ENCODE data around the gene KRTAP10-2.

The KRTAP10-2 gene

GRCh38 chr21:44527983-44528633 is 23.2 kb downstream of the KRTAP10-2 start:
- TF ChIP-seq TAF1 (IDR thresholded peaks at IDR 0.05; ENCODE audit: borderline replicate concordance, insufficient read depth, low read length) = no peak
- no peak for TF ChIP-seq REST (IDR thresholded peaks at IDR 0.05; ENCODE audit: insufficient read depth in 1 of 2, low read depth in 2 of 2, low read length in 2 of 2)
- TF ChIP-seq POLR2AphosphoS5 (IDR thresholded peaks at IDR 0.05; ENCODE audit: low read depth, low read length) = no peak
- no peak for TF ChIP-seq FOXP2 (optimal IDR thresholded peaks at IDR 0.05; ENCODE audit: borderline replicate concordance, extremely low read depth, extremely low read length, insufficient read depth)
- TF ChIP-seq SIN3A (IDR thresholded peaks at IDR 0.05; ENCODE audit: borderline replicate concordance, insufficient read depth, low read length) = no peak

GRCh38 chr21:44527156-44527982 is 23.9 kb downstream of the KRTAP10-2 start:
- no peak for TF ChIP-seq SIN3A (IDR thresholded peaks at IDR 0.05; ENCODE audit: borderline replicate concordance, insufficient read depth, low read length)
- TF ChIP-seq FOXP2 (optimal IDR thresholded peaks at IDR 0.05; ENCODE audit: borderline replicate concordance, extremely low read depth, extremely low read length, insufficient read depth) = no peak
- no peak for TF ChIP-seq TAF1 (IDR thresholded peaks at IDR 0.05; ENCODE audit: borderline replicate concordance, insufficient read depth, low read length)
- no peak for TF ChIP-seq POLR2AphosphoS5 (IDR thresholded peaks at IDR 0.05; ENCODE audit: low read depth, low read length)

GRCh38 chr21:44526096-44526997 is 25.0 kb downstream of the KRTAP10-2 start:
- no peak for TF ChIP-seq SIN3A (IDR thresholded peaks at IDR 0.05; ENCODE audit: borderline replicate concordance, insufficient read depth, low read length)

- TF ChIP-seq REST (IDR thresholded peaks at IDR 0.05; ENCODE audit: insufficient read depth in 1 of 2, low read depth in 2 of 2, low read length in 2 of 2) (no peak), TAF1 (IDR thresholded peaks at IDR 0.05; ENCODE audit: borderline replicate concordance, insufficient read depth, low read length) (no peak), FOXP2 (optimal IDR thresholded peaks at IDR 0.05; ENCODE audit: borderline replicate concordance, extremely low read depth, extremely low read length, insufficient read depth) (no peak), POLR2AphosphoS5 (IDR thresholded peaks at IDR 0.05; ENCODE audit: low read depth, low read length) (no peak), SIN3A (IDR thresholded peaks at IDR 0.05; ENCODE audit: borderline replicate concordance, insufficient read depth, low read length) (no peak)
Measured at GRCh38 chr21:44525391-44526095, 25.8 kb downstream of the KRTAP10-2 start.

GRCh38 chr21:44524414-44525371 is 26.6 kb downstream of the KRTAP10-2 start:
- TF ChIP-seq REST (IDR thresholded peaks at IDR 0.05; ENCODE audit: insufficient read depth in 1 of 2, low read depth in 2 of 2, low read length in 2 of 2) (no peak), FOXP2 (optimal IDR thresholded peaks at IDR 0.05; ENCODE audit: borderline replicate concordance, extremely low read depth, extremely low read length, insufficient read depth) (no peak), SIN3A (IDR thresholded peaks at IDR 0.05; ENCODE audit: borderline replicate concordance, insufficient read depth, low read length) (no peak), TAF1 (IDR thresholded peaks at IDR 0.05; ENCODE audit: borderline replicate concordance, insufficient read depth, low read length) (no peak), POLR2AphosphoS5 (IDR thresholded peaks at IDR 0.05; ENCODE audit: low read depth, low read length) (no peak)

Data from PFSK-1 (cell line).